Stomach (tissue), 9 donors: ENCODE results near the gene YPEL2. TPM values are rescaled to one million over a fixed set of nuclear protein-coding genes. Genes with fewer than 3 reads are reported as not detected.

Experiments used
- DNase-seq, 2 donors: peaks; one replicate each; pipeline versions ENCODE4 v3.0.0 to v3.0.0-alpha.2; 2013 to 2019
- H3K27ac ChIP-seq, 5 donors: fragments of 200-600 bp in 4 of 5; sonication (generic) in 4 of 5; one replicate each; pipeline ENCODE4 v1.5.1; 2013 to 2019; ENCODE audit warnings: mild to moderate bottlenecking in 1 of 5, moderate library complexity in 1 of 5
- H3K27me3 ChIP-seq, 3 donors: fragments of 200-600 bp; sonication (generic); one replicate each; pipeline ENCODE4 v1.5.1; 2017 to 2019; ENCODE audit warnings: mixed run types in 1 of 3
- H3K36me3 ChIP-seq, 4 donors: fragments of 200-600 bp; sonication (generic); 1 replicate in 3 of 4; 2 replicates in 1 of 4; pipeline ENCODE4 v1.5.1; 2016 to 2019
- H3K4me1 ChIP-seq, 4 donors: fragments of 200-600 bp; sonication (generic); one replicate each; pipeline ENCODE4 v1.5.1; 2016 to 2019
- H3K4me3 ChIP-seq, 4 donors: fragments of 200-600 bp; sonication (generic) in 3 of 4; one replicate each; pipeline ENCODE4 v1.5.1; 2016 to 2019; ENCODE audit warnings: mild to moderate bottlenecking in 1 of 4
- H3K9me3 ChIP-seq, 4 donors: fragments of 200-600 bp; sonication (generic); one replicate each; pipeline ENCODE4 v1.5.1; 2016 to 2019
- CTCF ChIP-seq, 7 experiments: fragments of 450-650 bp in 4 of 7; fragments of 200-600 bp in 3 of 7; sonication (generic) in 3 of 7; IDR thresholded peaks; one replicate each; pipeline ENCODE4 v1.5.1; 2016 to 2019; ENCODE audit warnings: antibody characterized with exemption in 7 of 7, control low read depth in 2 of 7, mild to moderate bottlenecking in 1 of 7
- EP300 ChIP-seq: sonication (generic); formaldehyde crosslinking; IDR thresholded peaks from one replicate; pipeline ENCODE4 v1.6.1; 2017; ENCODE audit warnings: antibody characterized with exemption
- POLR2A ChIP-seq, 4 donors: fragments of 450-650 bp; IDR thresholded peaks; one replicate each; pipeline ENCODE4 v1.6.1; 2016; ENCODE audit warnings: antibody characterized with exemption in 4 of 4, control low read depth in 2 of 4, mild to moderate bottlenecking in 1 of 4, moderate library complexity in 1 of 4
- POLR2AphosphoS5 ChIP-seq, 3 donors: sonication (generic); formaldehyde crosslinking; IDR thresholded peaks; one replicate each; pipeline ENCODE4 v1.6.1; 2016; ENCODE audit warnings: antibody characterized with exemption in 3 of 3
- WGBS, 5 donors: extraction: QIAGEN DNeasy Blood & Tissue Kit in 3 of 5; methylation state at CpG; one replicate each; pipeline versions ENCODE4 v1.1.5 to v1.1.7; 2013 to 2018; 5-methylcytosine and 5-hydroxymethylcytosine counted together
- intact Hi-C: fragments of 100-400 bp; cut with DNase I; formaldehyde crosslinking; loops from one replicate; pipeline ENCODE4 v1.15.1; 2023; ENCODE audit warnings: low total_unique reads
- polyA plus RNA-seq, 3 donors: library from polyadenylated mRNA; stranded (reverse); fragments of 200-250 nt; gene quantifications; one replicate each; pipeline ENCODE4 v1.2.3, GENCODE V29; 2013
- total RNA-seq, 5 donors: library from RNA; depleted of rRNA; stranded (reverse); fragments of >200 nt; gene quantifications; one replicate each; pipeline versions ENCODE4 v1.1.0 to v1.2.3, GENCODE V29; 2014 to 2016
- donor health status: healthy with polysubstance abuse.
- donor health status: Bipolar disorder and iron deficiency.
- donor health status: healthy.

Gene YPEL2
- total and polyA plus RNA-seq, 8 donors: 4.4 to 60.8 (median 24.7) TPM

- Histone ChIP-seq H3K27me3 (no peaks in the 10 kb centered on the region), H3K36me3 (no peaks in the 10 kb centered on the region), H3K27ac (peak overlapping the region in 4 of 5 donors; percentile 74 to 85 (median 80)), H3K4me1 (peaks cover 16 to 72% (median 43%) of the 10 kb centered on the region in 4 donors), H3K9me3 (no peaks in the 10 kb centered on the region), H3K4me3 (no peak overlapping the region)
- intact Hi-C loops: no loop called here
- 40 to 69% (median 59%) methylated on average over 5 of the region's 5 CpGs for WGBS, 5 donors
- DNase-seq: peak in 1 of 2 donors; percentile 65
- TF ChIP-seq EP300: no peak
- TF ChIP-seq POLR2AphosphoS5 (IDR thresholded peaks at IDR 0.05): peak in 2 of 3 donors; percentile 24 to 72
- TF ChIP-seq CTCF (IDR thresholded peaks at IDR 0.05): no peak
- no peak for TF ChIP-seq POLR2A (IDR thresholded peaks at IDR 0.05)
Observed at GRCh38 chr17:59427425-59427921, 96.0 kb downstream of the YPEL2 start.

GRCh38 chr17:59427996-59428395, 96.5 kb downstream of the YPEL2 start:
- DNase-seq: peak in 1 of 2 donors; percentile 53
- TF ChIP-seq POLR2AphosphoS5 (IDR thresholded peaks at IDR 0.05) (peak in 1 of 3 donors; percentile 9), EP300 (no peak)
- H3K36me3 ChIP-seq: no peaks in the 10 kb centered on the region
- peaks cover 11 to 67% (median 40%) of the 10 kb centered on the region in 4 donors for H3K4me1 ChIP-seq
- H3K9me3 ChIP-seq: no peaks in the 10 kb centered on the region
- no peaks in the 10 kb centered on the region for H3K27me3 ChIP-seq
- H3K4me3 ChIP-seq: no peak overlapping the region
- intact Hi-C loops: no loop called here
- WGBS, 5 donors: 58 to 75% (median 66%) methylated on average over 9 of the region's 9 CpGs
- H3K27ac ChIP-seq: peak overlapping the region in 4 of 5 donors; percentile 74 to 85 (median 80)

GRCh38 chr17:59428916-59429485, 97.5 kb downstream of the YPEL2 start:
- DNase-seq: no peak
- Histone ChIP-seq H3K4me3 (no peak overlapping the region), H3K9me3 (no peaks in the 10 kb centered on the region), H3K27me3 (no peaks in the 10 kb centered on the region), H3K36me3 (no peaks in the 10 kb centered on the region), H3K27ac (peak overlapping the region in 4 of 5 donors; percentile 11 to 85 (median 80)), H3K4me1 (peaks cover 10 to 57% (median 36%) of the 10 kb centered on the region in 4 donors)
- WGBS, 5 donors: 60 to 84% (median 83%) methylated on average over 6 of the region's 6 CpGs
- no peak for TF ChIP-seq POLR2AphosphoS5 (IDR thresholded peaks at IDR 0.05)
- intact Hi-C loops: no loop called here

- Histone ChIP-seq H3K4me3 (no peak overlapping the region), H3K36me3 (no peaks in the 10 kb centered on the region), H3K27me3 (no peaks in the 10 kb centered on the region), H3K4me1 (peaks cover 0 to 42% (median 23%) of the 10 kb centered on the region in 4 donors), H3K27ac (no peak overlapping the region), H3K9me3 (no peaks in the 10 kb centered on the region)
- no peak for TF ChIP-seq POLR2A (IDR thresholded peaks at IDR 0.05)
- TF ChIP-seq CTCF (IDR thresholded peaks at IDR 0.05): no peak
- TF ChIP-seq POLR2AphosphoS5 (IDR thresholded peaks at IDR 0.05): no peak
- no peak for TF ChIP-seq EP300
- no peak for DNase-seq
- intact Hi-C loops: no loop called here
Observed at GRCh38 chr17:59431601-59432000, 100.1 kb downstream of the YPEL2 start.

GRCh38 chr17:59432657-59433056, 101.2 kb downstream of the YPEL2 start:
- Histone ChIP-seq H3K4me3 (no peak overlapping the region), H3K4me1 (peaks cover 0 to 33% (median 18%) of the 10 kb centered on the region in 4 donors), H3K27me3 (no peaks in the 10 kb centered on the region), H3K27ac (no peak overlapping the region), H3K36me3 (no peaks in the 10 kb centered on the region), H3K9me3 (no peaks in the 10 kb centered on the region)
- TF ChIP-seq CTCF (IDR thresholded peaks at IDR 0.05) (no peak), EP300 (no peak), POLR2AphosphoS5 (IDR thresholded peaks at IDR 0.05) (no peak), POLR2A (IDR thresholded peaks at IDR 0.05) (no peak)
- intact Hi-C loops: no loop called here
- 77 to 88% (median 81%) methylated on average over 1 of the region's 1 CpG for WGBS, 5 donors
- DNase-seq: no peak
